ENCODE results near the gene KRT28.
"Not testable (repeated sequence)": the region's sequence is repeated elsewhere in the genome, so short reads cannot be mapped to it uniquely, and the experiment has no call there.

Gene KRT28

GRCh38 chr17:40779181-40779909 lies 20.4 kb downstream of the KRT28 start:
- DNase-seq (ENCODE audit: low read depth) = no peak

GRCh38 chr17:40778461-40778860 lies 21.3 kb downstream of the KRT28 start:
- no peak for DNase-seq (ENCODE audit: low read depth)

- no peak for DNase-seq (ENCODE audit: low read depth)
These were observed 21.8 kb downstream of the KRT28 start for GRCh38 chr17:40777971-40778370.

- no peak for DNase-seq (ENCODE audit: low read depth)
These were observed 22.3 kb downstream of the KRT28 start for GRCh38 chr17:40777459-40777858.

DNA sequence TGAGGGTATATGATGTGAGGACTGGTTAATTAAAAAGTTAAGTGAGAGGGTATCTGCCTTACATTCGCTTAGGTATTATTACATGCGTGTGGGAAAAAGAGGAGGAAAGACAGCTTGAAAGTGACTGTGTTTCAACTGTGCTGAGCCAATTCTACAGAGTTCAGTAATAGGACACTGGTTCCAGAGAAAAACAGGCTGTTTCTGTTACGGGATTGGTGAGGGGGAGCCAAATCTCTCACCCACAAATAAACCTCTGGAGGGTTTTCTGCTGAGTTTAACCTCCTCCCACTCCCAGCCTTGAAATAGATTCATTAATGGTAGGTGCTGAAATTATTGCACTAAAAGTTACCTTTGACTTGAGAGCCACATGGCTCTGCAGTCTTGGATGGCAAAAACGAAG lies 23.8 kb downstream of the KRT28 start:
- DNase-seq (ENCODE audit: low read depth) = no peak

DNA sequence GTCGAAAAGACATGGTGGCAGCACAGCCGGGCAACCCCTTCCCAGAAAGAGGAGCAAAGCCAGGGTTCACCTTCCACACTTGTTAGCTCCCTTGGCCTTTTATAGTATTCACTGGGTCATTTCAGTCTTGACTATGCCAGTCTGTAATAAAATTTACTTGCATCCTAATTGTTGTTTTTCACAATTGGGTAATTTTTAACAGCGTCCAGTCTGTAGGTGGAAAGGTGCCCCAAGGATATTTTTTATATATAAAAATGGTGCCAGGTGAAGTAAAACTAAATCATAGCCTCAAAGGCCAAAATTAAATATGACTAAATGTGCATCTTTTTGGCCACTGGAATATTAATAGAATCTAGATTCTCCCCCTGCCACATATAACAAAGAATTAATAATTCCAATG lies 27.7 kb downstream of the KRT28 start, which contains the start of gene KRT26:
TSS of gene KRT26 (minus strand) at position 101 of the 400 bp plus-strand sequence. CDS start at position 13, 88 bp downstream.
- no peak for DNase-seq (ENCODE audit: low read depth)

- DNase-seq (ENCODE audit: low read depth) = no peak
These were observed 34.1 kb downstream of the KRT28 start for GRCh38 chr17:40765657-40766056.

DNA sequence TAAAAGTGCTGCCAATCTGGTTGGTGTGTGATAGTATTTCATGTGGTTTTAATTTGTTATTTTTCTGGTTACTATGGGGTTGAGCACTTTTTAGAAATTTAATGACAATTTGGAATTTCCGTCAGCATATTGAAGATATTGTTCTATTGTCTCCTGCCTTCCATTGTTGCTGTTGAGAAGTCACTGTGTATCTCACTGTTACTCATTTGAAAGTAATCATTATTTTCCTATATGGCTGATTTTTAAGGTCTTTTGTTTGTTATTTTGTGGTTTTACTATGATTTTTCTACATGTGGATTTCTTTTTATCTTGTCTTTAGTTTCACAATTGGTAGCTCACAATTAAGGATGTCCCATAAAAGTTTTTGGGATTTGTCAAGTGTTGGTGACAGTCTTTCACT lies 36.0 kb downstream of the KRT28 start:
- DNase-seq (ENCODE audit: low read depth) = no peak

GRCh38 chr17:40760105-40761016 lies 39.4 kb downstream of the KRT28 start:
- DNase-seq (ENCODE audit: low read depth) = no peak

DNA sequence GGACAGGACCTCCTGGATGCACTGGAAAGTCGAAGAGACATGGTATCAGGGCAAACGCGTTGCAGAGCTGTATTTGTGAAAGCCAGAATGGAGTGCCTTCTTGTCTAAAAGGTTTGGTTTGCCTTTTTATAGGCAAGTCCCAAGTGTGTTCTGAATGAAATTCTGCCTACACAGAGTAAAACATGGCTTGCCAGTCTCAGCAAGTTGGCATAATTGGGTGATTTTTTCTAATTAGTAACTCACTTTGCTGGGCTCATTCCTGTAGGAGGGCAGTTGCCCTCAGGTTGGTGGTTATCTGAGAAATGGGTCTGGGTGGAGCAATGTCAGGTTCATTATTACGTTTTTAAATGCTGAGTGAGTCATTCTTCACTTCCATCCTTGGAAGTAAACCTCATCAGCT lies 44.5 kb downstream of the KRT28 start, which contains the start of gene KRT25:
TSS of gene KRT25 (minus strand) at position 101 of the 400 bp plus-strand sequence. CDS start at position 41, 60 bp downstream.
- DNase-seq (ENCODE audit: low read depth) = no peak

GRCh38 chr17:40753804-40754203 lies 46.0 kb downstream of the KRT28 start:
- no peak for DNase-seq (ENCODE audit: low read depth)

- no peak for DNase-seq (ENCODE audit: low read depth)
These were observed 48.7 kb downstream of the KRT28 start for GRCh38 chr17:40751065-40751464.

- no peak for DNase-seq (ENCODE audit: low read depth)
These were observed 49.4 kb downstream of the KRT28 start for GRCh38 chr17:40750391-40750790.

DNA sequence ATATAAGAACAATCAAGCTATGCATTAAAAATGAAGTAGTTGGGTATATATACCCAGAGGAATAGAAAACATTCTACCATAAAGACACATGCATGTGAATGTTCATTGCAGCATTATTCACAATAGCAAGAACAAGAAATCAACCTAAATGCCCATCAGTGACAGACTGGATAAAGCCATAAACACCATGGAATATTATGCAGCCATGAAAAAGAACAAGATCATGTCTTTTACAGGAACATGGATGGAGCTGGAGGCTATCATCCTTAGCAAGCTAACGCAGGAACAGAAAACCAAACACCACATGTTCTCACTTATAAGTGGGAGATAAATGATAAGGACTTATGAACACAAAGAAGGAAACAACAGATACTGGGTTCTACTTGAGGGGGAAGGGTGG lies 51.1 kb downstream of the KRT28 start:
- DNase-seq (ENCODE audit: low read depth) = not testable (repeated sequence)

Measured in amniotic epithelial cell (primary cell).